Measurements from ENCODE around the gene TFDP1. TPM values are rescaled to one million over a fixed set of nuclear protein-coding genes. Genes with fewer than 3 reads are reported as not detected.

TFDP1 gene
- total RNA-seq, 2 experiments from 2014 or later, result 242 to 250 TPM

DNA sequence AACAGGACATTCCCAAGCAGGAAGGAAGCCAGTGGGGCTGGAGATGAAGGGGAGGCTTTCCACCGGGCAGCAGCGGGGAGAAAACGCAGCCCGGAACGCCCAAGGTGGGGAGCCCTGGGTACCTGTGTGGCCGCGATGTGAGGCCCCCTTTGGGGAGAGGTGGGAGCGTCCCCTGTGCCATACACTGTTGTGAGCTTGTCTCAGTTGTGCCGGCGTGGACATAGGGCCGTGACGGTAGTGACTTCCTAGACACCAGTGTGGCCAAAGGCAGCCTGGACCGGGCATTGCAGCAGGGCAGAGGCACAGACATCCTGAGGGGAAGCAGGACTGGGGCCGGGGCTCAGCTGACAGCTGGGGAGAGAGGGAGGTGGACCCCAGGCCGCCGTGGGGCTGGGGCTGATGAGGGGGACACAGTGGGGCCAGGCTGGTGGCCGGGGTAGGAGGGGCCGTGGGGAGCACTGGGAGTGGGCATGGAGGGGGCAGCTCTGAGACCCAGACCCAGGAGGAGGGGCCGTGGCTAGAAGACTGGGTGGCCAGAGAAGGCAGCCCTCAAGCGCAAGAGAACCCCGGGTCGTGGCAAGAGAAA lies 38.5 kb upstream of the TFDP1 start:
- H3K4me1 Mint-ChIP-seq, result no peaks in the 10 kb centered on the region
- no peak for DNase-seq
- no peaks in the 10 kb centered on the region for H3K9me3 Mint-ChIP-seq
- H3K27me3 Mint-ChIP-seq, result no peaks in the 10 kb centered on the region
- H3K4me3 Mint-ChIP-seq, result no peak overlapping the region
- H3K27ac Mint-ChIP-seq, result no peak overlapping the region
- H3K36me3 Mint-ChIP-seq, result peaks cover 4% of the 10 kb centered on the region

DNA sequence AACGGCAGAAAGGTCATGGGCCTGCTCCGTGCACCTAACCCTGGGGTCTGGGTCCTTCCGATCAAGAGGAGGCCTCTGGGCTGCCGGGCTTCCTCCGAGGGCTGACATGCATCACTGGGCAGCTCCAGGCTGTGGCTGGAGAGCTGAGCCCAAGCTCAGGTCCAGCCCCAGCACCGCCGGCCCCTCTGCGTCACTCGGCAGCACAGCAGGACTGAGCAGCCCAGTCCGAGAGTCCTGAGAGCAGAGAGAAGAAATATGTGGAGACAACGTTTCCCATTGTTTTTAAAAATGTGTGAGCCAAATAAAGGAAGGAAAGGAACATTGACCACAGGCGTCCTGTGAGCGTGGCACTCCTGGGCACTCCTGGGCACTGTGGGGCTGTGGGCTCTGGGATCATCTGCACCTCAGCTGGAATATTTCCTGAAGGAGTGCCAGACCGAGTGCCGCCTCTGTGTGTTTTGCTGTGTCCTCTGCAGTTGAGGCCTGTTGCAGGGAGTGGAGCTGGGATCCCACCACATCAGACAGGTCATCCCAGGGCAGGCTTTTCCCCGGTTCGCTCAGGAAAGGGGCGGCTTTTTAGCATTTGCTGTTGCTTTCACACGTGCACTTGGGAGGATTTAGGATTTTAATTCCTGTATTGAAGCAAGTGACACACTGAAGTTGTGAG lies 37.8 kb upstream of the TFDP1 start:
- H3K9me3 Mint-ChIP-seq, result no peaks in the 10 kb centered on the region
- H3K4me1 Mint-ChIP-seq, result no peaks in the 10 kb centered on the region
- no peaks in the 10 kb centered on the region for H3K27me3 Mint-ChIP-seq
- no peak overlapping the region for H3K27ac Mint-ChIP-seq
- no peak for DNase-seq
- H3K36me3 Mint-ChIP-seq, result no peaks in the 10 kb centered on the region
- no peak overlapping the region for H3K4me3 Mint-ChIP-seq

DNA sequence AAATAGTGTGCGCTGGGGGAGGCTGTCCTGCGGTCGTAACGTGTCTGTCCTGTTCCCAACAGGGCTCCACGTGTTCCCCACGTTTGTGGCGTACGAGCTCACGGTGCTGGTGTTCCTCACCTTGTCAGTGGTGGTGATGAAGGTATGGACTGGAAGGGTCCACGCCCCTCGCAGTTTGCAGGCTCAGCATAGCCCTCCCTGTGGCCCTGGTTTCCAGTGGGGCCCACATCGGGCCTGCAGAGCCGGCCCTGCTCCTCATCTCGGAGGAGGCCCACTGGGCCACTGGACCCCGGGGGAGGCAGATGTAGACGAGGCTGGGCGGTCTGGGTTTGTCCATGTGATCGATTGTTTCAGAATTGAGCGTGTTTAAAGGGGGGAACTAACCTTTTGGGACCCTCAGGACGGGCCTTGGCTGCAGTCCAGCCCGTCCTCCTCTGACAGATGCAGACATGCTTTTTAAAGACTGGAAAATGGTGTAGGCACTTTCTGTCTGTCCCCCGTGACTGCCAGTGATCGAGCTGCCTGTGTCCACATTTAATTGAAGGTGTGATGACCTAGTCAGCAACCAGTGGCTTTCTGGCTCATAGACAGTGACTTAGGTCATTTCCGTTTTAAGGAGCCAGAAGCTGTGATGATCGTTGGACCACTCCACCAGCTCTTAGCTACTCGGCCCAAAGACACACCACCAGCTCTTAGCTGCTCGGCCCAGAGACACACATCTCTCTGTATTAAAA lies 37.1 kb upstream of the TFDP1 start:
- Mint-ChIP-seq H3K36me3 (no peaks in the 10 kb centered on the region), H3K27me3 (no peaks in the 10 kb centered on the region), H3K27ac (no peak overlapping the region), H3K4me3 (no peak overlapping the region), H3K4me1 (no peaks in the 10 kb centered on the region), H3K9me3 (no peaks in the 10 kb centered on the region)
- no peak for DNase-seq

DNA sequence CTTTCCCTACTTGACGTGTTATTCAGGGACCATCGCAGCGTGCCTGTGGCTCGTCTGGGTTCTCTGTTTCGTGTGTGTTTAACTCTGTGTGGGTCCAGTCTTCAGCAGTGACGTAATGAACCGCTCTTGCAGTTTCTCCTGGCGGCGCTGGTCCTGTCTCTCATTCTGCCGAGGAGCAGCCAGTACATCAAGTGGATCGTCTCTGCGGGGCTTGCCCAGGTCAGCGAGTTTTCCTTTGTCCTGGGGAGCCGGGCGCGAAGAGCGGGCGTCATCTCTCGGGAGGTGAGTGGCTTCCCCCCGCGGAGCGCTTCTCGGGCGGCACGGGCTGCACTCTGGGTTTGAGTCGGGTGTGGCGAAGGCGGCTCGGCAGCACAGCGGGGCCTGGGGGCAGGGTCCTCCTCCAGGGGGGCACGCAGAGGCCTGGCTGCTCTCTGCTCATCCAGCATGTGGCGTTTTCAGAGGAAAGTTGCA lies 36.3 kb upstream of the TFDP1 start:
- no peak for DNase-seq
- Mint-ChIP-seq H3K4me1 (no peaks in the 10 kb centered on the region), H3K36me3 (no peaks in the 10 kb centered on the region), H3K4me3 (no peak overlapping the region), H3K27ac (no peak overlapping the region), H3K27me3 (no peaks in the 10 kb centered on the region), H3K9me3 (no peaks in the 10 kb centered on the region)

DNA sequence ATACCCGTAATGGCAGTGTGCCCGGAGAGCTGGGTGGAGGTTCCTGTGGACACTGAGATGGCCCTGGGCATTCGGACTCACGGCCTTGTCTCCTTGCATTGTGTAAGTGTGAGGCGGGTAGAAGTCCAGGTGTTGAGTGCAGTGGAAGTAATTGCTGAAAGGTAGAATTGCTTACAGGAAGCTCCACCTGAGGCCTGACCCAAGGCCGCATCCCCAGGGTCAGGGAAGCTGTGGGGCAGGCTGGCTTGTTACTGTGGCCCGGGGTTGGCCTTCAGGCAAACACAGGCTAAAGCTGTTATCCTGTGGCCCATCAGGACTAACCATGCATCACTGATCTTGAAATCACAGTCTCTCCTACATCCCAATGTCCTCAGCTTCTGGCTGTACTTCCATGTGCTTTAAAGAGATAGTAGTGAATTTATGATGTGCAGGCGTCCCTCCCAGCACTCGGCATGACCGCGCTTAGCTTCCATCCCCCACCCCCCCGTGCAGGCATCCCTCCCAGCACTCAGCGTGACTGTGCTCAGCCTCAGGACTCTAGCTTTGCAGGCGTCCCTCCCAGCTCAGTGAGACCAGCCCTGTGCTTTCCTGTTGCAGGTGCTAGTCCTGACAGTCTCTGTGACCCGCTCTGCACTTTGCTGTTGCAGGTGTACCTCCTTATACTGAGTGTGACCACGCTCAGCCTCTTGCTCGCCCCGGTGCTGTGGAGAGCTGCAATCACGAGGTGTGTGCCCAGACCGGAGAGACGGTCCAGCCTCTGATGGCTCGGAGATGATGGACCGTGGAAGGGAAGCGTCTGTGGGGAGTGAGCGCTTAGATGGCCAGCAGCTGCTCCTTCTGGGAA lies 35.6 kb upstream of the TFDP1 start:
- H3K4me1 Mint-ChIP-seq, result no peaks in the 10 kb centered on the region
- no peak overlapping the region for H3K4me3 Mint-ChIP-seq
- no peak overlapping the region for H3K27ac Mint-ChIP-seq
- no peaks in the 10 kb centered on the region for H3K36me3 Mint-ChIP-seq
- H3K9me3 Mint-ChIP-seq, result no peaks in the 10 kb centered on the region
- no peak for DNase-seq
- H3K27me3 Mint-ChIP-seq, result no peaks in the 10 kb centered on the region

DNA sequence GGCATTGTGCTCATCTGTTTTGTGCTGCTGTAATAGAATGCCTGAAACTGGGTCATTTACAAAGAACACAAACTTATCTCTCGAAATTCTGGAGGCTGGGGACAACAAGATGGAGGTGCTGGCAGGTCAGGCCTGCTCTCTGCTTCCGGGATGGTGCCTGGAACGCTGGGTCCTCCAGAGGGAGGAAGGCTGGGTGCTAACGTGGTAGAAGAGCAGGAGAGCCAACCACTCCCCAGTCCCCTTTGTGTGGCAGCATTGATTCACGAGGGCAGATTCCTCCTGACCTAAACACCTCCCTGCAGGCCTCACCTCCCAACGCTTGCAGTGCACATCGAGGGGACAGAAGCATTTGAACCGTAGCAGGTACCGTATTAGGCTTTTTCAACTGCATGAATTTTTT lies 34.1 kb upstream of the TFDP1 start:
- H3K36me3 Mint-ChIP-seq, result no peaks in the 10 kb centered on the region
- H3K4me3 Mint-ChIP-seq, result no peak overlapping the region
- no peaks in the 10 kb centered on the region for H3K9me3 Mint-ChIP-seq
- H3K27ac Mint-ChIP-seq, result no peak overlapping the region
- no peaks in the 10 kb centered on the region for H3K4me1 Mint-ChIP-seq
- no peak for DNase-seq
- H3K27me3 Mint-ChIP-seq, result no peaks in the 10 kb centered on the region

DNA sequence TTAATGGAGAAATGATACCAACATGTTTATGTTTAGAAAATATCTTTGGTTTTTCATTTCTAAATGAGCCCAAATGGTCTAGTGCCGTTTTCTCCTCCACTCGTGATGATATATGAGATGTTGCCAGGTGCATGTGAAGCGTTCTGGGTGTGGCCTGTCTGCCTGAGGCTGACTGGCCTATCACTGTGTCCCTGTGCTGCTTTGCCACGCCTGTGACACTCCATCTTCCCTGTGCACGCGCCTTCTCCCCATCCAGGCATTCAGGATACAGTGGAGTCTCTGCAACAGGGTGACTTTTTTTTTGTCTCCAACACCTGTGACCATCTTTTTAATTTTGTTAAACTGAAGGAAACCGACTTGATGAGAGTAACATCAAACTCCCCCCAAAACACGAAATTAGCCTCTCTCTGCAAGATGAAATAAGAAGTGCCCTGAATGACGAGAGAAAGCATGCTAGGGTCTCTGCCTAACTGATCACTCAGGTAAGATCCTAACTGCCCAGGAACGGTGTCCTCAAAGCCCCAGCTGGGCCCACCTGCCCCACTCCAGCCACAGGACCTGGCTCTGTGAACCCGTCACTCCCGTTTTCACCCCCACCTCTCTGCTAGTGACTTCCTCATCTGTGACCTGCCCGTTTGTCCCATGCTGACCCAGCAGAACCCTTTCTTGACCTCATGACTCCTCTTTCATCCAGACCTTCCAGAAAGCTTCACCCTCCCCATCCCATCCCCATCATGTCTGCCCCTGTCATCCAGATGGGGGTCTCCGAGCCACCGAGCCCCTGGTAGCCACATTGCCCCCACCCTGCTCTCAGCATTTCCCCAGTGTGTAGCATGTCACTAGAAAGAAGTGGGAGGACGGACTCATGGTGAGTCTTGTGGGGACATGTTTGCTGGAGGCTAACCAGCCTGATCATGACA lies 33.2 kb upstream of the TFDP1 start:
- Mint-ChIP-seq H3K4me1 (no peaks in the 10 kb centered on the region), H3K27me3 (no peaks in the 10 kb centered on the region), H3K36me3 (no peaks in the 10 kb centered on the region), H3K4me3 (no peak overlapping the region), H3K9me3 (no peaks in the 10 kb centered on the region), H3K27ac (no peak overlapping the region)
- no peak for DNase-seq

DNA sequence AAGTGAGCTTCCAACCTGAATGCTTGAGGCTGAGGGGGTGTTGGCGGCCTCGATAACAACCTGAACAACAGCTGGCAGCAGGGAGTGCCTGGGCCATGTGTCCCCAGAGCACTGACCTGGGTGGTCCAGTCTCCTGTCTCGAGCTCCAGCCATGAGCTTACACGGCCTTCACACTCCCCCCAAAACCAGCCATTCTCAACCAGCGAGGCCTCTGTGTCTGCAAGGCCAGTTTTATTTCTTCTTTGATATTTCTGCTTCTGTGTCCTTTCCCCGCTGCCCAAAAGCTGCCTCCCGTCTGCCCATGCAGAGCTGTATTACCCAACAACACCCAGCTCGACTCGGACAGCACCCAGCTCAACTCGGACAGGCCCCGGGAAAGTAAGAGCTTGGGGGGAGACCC lies 32.5 kb upstream of the TFDP1 start:
- no peak for DNase-seq
- Mint-ChIP-seq H3K9me3 (no peaks in the 10 kb centered on the region), H3K27ac (no peak overlapping the region), H3K4me1 (no peaks in the 10 kb centered on the region), H3K36me3 (no peaks in the 10 kb centered on the region), H3K27me3 (no peaks in the 10 kb centered on the region), H3K4me3 (no peak overlapping the region)

DNA sequence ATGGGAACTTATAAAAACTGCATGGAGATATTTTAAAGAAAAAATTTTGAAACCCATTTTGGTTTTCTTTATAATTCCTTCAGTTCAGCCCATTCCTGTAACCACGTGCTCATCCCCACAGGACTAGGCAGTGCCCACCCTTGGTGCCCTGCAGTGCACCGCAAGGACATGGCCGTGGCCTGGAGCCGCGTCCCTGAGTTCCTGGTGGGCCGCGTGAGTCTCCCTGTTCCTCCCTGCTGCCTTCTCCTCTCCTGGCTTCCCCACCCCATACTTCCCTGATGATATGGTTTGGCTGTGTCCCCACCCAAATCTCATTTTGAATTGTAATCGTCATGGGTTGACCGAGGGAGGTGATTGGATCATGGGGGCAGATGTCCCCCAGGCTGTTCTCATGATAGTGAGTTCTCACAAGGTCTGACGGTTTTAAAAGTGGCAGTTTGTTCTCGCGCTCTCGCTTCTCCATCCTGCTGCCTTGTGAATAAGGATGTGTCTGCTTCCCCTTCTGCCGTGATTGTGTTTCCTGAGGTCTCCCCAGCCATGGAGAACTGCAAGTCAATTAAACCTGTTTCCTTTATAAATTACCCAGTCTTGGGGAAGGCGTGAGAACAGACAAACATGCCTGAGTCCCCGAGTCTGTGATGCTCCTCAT lies 31.6 kb upstream of the TFDP1 start:
- Mint-ChIP-seq H3K4me1 (no peaks in the 10 kb centered on the region), H3K36me3 (no peaks in the 10 kb centered on the region), H3K27me3 (no peaks in the 10 kb centered on the region), H3K4me3 (no peak overlapping the region), H3K27ac (no peak overlapping the region), H3K9me3 (no peaks in the 10 kb centered on the region)
- no peak for DNase-seq

DNA sequence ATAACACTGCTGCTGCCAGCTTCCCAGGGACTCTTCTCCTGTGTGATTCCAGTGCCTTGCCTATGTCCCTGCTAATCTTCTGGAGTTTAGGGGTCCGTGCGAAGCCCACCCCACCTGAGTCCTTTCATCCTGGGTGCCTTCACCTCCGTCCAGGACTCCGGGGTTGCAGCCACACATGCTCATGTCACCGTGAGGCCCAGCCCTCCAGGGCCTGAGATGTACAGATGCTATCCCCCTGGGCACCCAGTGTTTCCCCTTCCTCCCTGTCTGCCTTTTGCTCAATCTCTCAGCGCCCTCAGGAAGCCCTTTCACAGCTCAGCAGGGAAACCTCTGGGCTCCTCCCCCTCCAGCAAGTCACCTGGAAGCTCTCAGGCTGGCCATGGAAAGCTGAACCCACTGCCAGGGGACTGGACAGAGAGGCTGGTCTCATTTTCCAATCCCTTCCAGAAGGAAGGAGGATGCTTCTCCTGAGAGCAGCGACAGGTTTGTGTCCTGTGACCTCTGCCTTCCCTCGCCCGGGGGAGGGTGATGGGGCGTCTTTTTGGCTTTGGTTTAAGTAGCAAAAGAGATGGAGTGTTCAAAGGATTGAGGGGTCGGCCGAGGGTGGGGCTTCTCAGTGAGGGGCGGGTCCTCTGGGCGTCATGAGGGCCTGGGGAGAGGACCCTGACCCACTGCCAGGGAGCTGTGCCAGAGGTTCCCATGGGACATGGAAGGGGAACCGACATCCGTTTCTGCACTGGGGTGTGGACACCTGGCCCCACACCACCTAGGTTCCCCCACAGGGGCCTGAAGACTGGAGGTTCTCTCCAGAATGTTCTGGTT lies 30.8 kb upstream of the TFDP1 start:
- H3K36me3 Mint-ChIP-seq, result no peaks in the 10 kb centered on the region
- no peak for DNase-seq
- H3K27me3 Mint-ChIP-seq, result no peaks in the 10 kb centered on the region
- no peak overlapping the region for H3K27ac Mint-ChIP-seq
- no peak overlapping the region for H3K4me3 Mint-ChIP-seq
- no peaks in the 10 kb centered on the region for H3K9me3 Mint-ChIP-seq
- H3K4me1 Mint-ChIP-seq, result no peaks in the 10 kb centered on the region

DNA sequence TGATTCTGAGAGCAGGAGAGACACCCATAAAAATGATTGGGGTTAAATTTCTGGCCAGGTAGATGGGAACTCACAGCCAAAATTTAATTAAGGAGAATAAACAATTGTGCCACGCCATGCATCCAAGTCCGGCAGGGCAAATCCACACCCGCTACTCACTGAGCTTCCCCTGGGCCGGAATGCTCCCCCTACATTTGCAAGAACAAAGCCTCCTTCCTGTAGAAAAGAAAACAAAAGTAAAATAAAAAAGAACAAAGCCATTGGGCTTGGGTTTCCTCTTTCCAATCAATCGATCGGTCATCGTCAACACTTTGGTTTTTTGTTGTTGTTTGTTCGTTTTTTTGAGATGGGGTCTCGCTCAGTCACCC lies 30.2 kb upstream of the TFDP1 start:
- no peaks in the 10 kb centered on the region for H3K36me3 Mint-ChIP-seq
- no peak overlapping the region for H3K4me3 Mint-ChIP-seq
- no peaks in the 10 kb centered on the region for H3K27me3 Mint-ChIP-seq
- H3K9me3 Mint-ChIP-seq, result no peaks in the 10 kb centered on the region
- H3K4me1 Mint-ChIP-seq, result no peaks in the 10 kb centered on the region
- H3K27ac Mint-ChIP-seq, result no peak overlapping the region
- DNase-seq, result no peak

DNA sequence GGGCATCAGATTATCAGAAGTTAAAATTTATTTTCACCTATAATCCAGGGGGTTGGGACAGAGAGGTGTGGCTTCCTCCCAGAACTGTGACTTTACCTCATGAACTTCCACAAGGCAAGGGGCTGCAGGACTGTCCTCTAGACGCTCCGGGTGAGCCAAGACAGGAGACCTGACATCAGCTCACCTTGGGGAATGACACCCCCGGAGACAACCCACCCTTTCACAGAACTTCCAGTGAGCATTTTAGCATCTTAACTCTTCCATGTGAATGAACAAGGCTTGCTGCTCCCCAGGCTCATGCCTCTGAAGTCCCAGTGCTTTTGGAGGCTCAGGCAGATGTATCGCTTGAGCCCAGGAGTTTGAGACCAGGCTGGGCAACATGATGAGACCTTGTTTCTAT lies 29.4 kb upstream of the TFDP1 start:
- DNase-seq, result no peak
- Mint-ChIP-seq H3K4me1 (no peaks in the 10 kb centered on the region), H3K27me3 (no peaks in the 10 kb centered on the region), H3K27ac (no peak overlapping the region), H3K36me3 (no peaks in the 10 kb centered on the region), H3K9me3 (no peaks in the 10 kb centered on the region), H3K4me3 (no peak overlapping the region)

DNA sequence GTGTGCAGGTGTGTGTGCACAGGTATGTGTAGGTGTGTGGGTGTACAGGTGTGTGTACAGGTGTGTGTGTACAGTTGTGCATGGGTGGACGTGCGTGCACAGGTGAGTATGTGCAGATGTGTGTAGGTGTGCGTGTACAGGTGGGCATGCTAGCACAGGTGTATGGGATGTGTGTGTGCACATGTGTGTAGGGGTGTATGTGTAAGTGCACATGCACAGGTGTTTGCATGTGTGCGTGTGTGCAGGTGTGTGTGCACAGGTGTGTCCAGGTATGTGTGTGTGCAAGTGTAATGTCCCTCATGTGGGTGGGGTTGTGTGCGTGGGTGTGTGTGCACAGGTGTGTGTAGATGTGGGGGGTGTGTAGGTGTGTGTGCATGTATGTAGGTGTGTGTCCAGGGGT lies 27.5 kb upstream of the TFDP1 start:
- no peak overlapping the region for H3K27ac Mint-ChIP-seq
- no peaks in the 10 kb centered on the region for H3K27me3 Mint-ChIP-seq
- H3K4me1 Mint-ChIP-seq, result no peaks in the 10 kb centered on the region
- no peaks in the 10 kb centered on the region for H3K9me3 Mint-ChIP-seq
- DNase-seq, result no peak
- no peak overlapping the region for H3K4me3 Mint-ChIP-seq
- no peaks in the 10 kb centered on the region for H3K36me3 Mint-ChIP-seq

Measured in activated naive CD8-positive, alpha-beta T cell treated with anti-CD3 and anti-CD28 coated beads for 36 hours (primary cell).